Calu3 (cell line): ENCODE data around the gene NELL2. TPM values are rescaled to one million over a fixed set of nuclear protein-coding genes. Genes with fewer than 3 reads are reported as not detected.

Experiments used
- BruUV-seq: library from RNA; stranded (reverse); fragments of 400-500 nt; replicated peaks from 2 replicates; lab custom pipeline; 2021; lab: Mats Ljungman, UMichigan
- CTCF ChIA-PET: fragments of 300-600 bp; sonication (Branson Sonifier 250); formaldehyde crosslinking; loops from one replicate; lab custom pipeline; 2022; ENCODE audit warnings: antibody characterized with exemption; lab: Charles Lee
- DNase-seq: peaks from one replicate; pipeline ENCODE4 v3.0.0; 2022
- H3K27ac Mint-ChIP-seq: one replicate; pipeline ENCODE4 v1.8.0; 2022; ENCODE audit warnings: mixed read lengths; ENCODE audit not compliant: unreplicated experiment
- H3K27me3 Mint-ChIP-seq: one replicate; pipeline ENCODE4 v1.8.0; 2022; ENCODE audit warnings: mixed read lengths; ENCODE audit not compliant: unreplicated experiment
- H3K36me3 Mint-ChIP-seq: one replicate; pipeline ENCODE4 v1.8.0; 2022; ENCODE audit warnings: mild to moderate bottlenecking, moderate library complexity, mixed read lengths; ENCODE audit not compliant: insufficient read depth, unreplicated experiment
- H3K4me1 Mint-ChIP-seq: one replicate; pipeline ENCODE4 v1.8.0; 2022; ENCODE audit warnings: mild to moderate bottlenecking, low read depth, mixed read lengths; ENCODE audit not compliant: unreplicated experiment
- H3K4me3 Mint-ChIP-seq: one replicate; pipeline ENCODE4 v1.8.0; 2022; ENCODE audit warnings: mild to moderate bottlenecking, low read depth, moderate library complexity, mixed read lengths; ENCODE audit not compliant: unreplicated experiment
- H3K9me3 Mint-ChIP-seq: one replicate; pipeline ENCODE4 v1.8.0; 2022; ENCODE audit warnings: low read depth, mixed read lengths; ENCODE audit not compliant: unreplicated experiment
- CTCF ChIP-seq: fragments of 200-600 bp; IDR thresholded peaks from one replicate; pipeline ENCODE4 v1.8.0; 2022; ENCODE audit warnings: antibody characterized with exemption; ENCODE audit not compliant: unreplicated experiment
- intact Hi-C: fragments of 100-400 bp; cut with micrococcal nuclease; formaldehyde crosslinking; loops from one replicate; pipeline ENCODE4 v1.10.0; 2022; ENCODE audit not compliant: unreplicated experiment
- total RNA-seq: library from RNA; stranded (reverse); gene quantifications from 2 replicates; pipeline ENCODE4 v1.2.3, GENCODE V29; 2022

Gene NELL2
- total RNA-seq, 1 experiment from 2014 or later, result not detected

GRCh38 chr12:44476683-44477082 is 399.4 kb downstream of the NELL2 start:
- Mint-ChIP-seq H3K36me3 (no peaks in the 10 kb centered on the region), H3K4me1 (no peaks in the 10 kb centered on the region), H3K27ac (no peak overlapping the region), H3K4me3 (no peak overlapping the region), H3K9me3 (peaks cover 8% of the 10 kb centered on the region), H3K27me3 (no peaks in the 10 kb centered on the region)
- CTCF ChIA-PET, result no interaction called here
- intact Hi-C loops, result no loop called here
- BruUV-seq, result no TSS peak
- DNase-seq, result no peak
- TF ChIP-seq CTCF, result no peak

GRCh38 chr12:44465139-44465538 is 411.0 kb downstream of the NELL2 start:
- peaks cover 8% of the 10 kb centered on the region for H3K9me3 Mint-ChIP-seq
- intact Hi-C loops, result no loop called here
- H3K36me3 Mint-ChIP-seq, result no peaks in the 10 kb centered on the region
- no peaks in the 10 kb centered on the region for H3K27me3 Mint-ChIP-seq
- no TSS peak for BruUV-seq
- no peak for TF ChIP-seq CTCF
- H3K4me1 Mint-ChIP-seq, result no peaks in the 10 kb centered on the region
- DNase-seq, result no peak
- CTCF ChIA-PET, result no interaction called here
- H3K27ac Mint-ChIP-seq, result no peak overlapping the region
- no peak overlapping the region for H3K4me3 Mint-ChIP-seq

GRCh38 chr12:44464180-44464579 is 411.9 kb downstream of the NELL2 start:
- no peaks in the 10 kb centered on the region for H3K4me1 Mint-ChIP-seq
- no peaks in the 10 kb centered on the region for H3K36me3 Mint-ChIP-seq
- TF ChIP-seq CTCF, result no peak
- no peaks in the 10 kb centered on the region for H3K27me3 Mint-ChIP-seq
- peaks cover 8% of the 10 kb centered on the region for H3K9me3 Mint-ChIP-seq
- no peak overlapping the region for H3K4me3 Mint-ChIP-seq
- intact Hi-C loops, result no loop called here
- no peak for DNase-seq
- no TSS peak for BruUV-seq
- no peak overlapping the region for H3K27ac Mint-ChIP-seq
- CTCF ChIA-PET, result no interaction called here

GRCh38 chr12:44462729-44463128 is 413.4 kb downstream of the NELL2 start:
- no TSS peak for BruUV-seq
- intact Hi-C loops, result no loop called here
- CTCF ChIA-PET, result no interaction called here
- Mint-ChIP-seq H3K36me3 (no peaks in the 10 kb centered on the region), H3K4me1 (no peaks in the 10 kb centered on the region), H3K4me3 (no peak overlapping the region), H3K9me3 (peaks cover 8% of the 10 kb centered on the region), H3K27ac (no peak overlapping the region), H3K27me3 (no peaks in the 10 kb centered on the region)
- no peak for DNase-seq
- TF ChIP-seq CTCF, result no peak

GRCh38 chr12:44460261-44460660 is 415.9 kb downstream of the NELL2 start:
- Mint-ChIP-seq H3K27me3 (no peaks in the 10 kb centered on the region), H3K36me3 (no peaks in the 10 kb centered on the region), H3K4me3 (no peak overlapping the region), H3K27ac (no peak overlapping the region), H3K4me1 (no peaks in the 10 kb centered on the region), H3K9me3 (peaks cover 5% of the 10 kb centered on the region)
- intact Hi-C loops, result no loop called here
- no peak for DNase-seq
- TF ChIP-seq CTCF, result no peak
- no TSS peak for BruUV-seq
- CTCF ChIA-PET, result no interaction called here
